GM10847 (cell line): ENCODE measurements around the gene KCND3.

Source experiments
- POLR2A ChIP-seq: IDR thresholded peaks from 2 replicates; pipeline ENCODE4 v1.6.1; 2011; ENCODE audit not compliant: insufficient read length; ENCODE audit errors: extremely low read depth

KCND3 gene

DNA sequence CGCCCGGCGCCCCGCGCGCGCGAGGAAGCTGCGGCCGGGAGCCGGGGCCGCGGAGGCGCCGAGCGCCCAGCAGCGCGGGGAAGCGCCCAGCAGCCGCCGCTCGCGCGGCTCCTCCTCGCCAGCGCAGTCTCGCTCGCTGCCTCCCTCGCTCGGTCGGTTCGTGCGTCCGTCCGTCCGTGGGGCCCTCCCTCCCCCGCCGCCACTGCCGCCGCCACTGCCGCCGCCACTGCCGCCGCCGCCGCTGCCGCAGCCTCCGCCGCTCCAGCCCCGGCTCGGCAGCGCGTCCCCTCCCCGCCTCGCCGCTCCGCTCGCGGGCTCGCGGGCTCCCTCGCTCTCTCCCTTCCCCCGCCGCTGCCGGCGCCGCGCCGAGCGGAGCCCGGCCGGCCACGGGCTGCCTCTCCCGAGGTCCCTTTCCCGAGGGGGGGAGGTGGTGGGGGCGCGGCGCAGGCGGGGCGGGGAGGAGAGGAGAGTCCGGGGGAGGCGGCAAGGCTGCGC lies at the start of gene KCND3:
KCND3 (minus strand) TSS at position 138 of the 495 bp plus-strand sequence.
- no peak for TF ChIP-seq POLR2A

DNA sequence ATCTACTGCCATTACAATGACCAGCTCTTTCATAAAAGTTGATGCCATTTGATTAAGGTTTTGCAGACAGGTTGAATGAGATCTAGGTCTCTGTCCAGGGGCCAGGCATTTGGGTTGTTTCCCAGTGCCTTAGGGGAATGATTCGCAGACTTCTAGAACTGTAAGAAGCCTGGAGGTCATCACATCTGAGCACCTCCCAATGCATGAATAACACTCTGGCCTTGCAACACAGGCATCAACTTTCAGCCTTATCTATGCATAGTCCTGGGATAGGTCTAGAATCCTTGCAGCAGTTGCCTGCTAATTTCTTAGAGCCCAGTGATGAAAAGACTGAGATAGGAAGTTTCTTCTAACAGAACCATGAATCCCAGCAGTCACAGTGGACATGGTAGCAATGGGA lies 44.8 kb upstream of the KCND3 start:
- no peak for TF ChIP-seq POLR2A

DNA sequence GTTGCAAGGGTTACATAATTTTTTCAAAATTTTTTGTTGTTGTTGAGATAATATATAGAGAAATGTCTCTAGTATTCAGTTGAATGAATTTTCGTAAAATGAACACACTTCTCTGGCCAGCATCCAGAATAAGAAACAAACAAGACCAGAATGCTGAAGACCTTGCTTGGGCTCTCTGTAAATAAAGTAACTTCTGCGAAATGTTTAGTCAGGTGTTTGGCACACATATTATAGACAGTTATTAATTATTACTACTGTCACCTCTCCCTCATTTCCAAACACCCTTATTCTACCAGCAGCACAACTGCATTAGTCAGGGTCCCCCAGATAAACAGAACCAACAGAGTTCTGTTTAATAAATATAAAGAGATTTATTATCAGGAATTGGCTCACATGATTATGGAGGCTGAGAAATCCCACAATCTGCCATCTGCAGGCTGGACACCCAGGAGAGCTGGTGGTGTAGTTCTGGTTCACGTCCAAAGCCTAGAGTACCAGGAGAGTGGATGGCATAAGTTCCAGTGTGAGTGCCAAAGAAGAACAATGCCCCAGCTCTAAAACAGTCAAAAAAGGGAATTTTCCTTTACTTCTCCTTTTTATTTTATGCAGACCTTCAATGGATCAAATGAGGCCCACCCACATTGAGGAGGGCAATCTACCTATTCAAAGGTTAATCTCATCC lies 44.1 kb upstream of the KCND3 start:
- no peak for TF ChIP-seq POLR2A

DNA sequence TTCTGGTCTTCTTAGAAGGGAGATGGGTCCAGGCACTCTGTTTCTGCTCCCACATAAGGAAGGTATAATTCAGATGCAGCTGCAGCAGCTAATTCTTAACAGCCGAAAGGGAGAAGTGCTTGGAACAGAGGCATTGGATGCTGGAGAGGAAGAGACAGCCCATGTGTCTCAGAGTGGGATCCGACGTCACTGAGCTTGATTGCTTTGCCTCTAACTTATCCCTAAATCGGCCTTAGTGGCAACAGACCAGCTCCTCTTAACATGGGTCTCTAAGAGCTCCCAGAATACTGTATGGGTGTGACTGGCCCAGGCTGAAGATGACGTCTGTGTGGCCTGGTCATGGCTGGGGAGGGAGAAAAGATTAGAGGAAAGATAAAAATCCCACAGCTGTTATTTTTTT lies 40.7 kb upstream of the KCND3 start:
- TF ChIP-seq POLR2A: no peak

DNA sequence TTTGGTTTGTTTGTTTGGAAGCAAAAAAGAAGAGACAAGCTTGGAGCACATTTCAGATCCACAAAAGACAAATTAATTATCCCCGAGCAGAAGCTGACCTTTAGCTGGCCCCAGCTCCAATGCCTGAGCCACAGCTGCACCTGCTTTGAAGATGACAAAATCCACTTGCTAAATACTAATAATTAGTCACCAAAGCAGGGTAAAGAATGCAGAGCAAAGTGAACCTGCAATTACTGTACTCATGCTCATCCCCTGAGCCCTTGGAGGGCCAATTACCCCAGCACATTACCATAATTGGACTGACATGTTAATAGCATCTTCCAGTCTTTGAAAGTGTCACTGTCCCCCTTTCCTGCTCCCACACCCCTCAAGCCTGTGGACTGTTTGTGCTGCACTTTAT lies 38.2 kb upstream of the KCND3 start:
- no peak for TF ChIP-seq POLR2A

DNA sequence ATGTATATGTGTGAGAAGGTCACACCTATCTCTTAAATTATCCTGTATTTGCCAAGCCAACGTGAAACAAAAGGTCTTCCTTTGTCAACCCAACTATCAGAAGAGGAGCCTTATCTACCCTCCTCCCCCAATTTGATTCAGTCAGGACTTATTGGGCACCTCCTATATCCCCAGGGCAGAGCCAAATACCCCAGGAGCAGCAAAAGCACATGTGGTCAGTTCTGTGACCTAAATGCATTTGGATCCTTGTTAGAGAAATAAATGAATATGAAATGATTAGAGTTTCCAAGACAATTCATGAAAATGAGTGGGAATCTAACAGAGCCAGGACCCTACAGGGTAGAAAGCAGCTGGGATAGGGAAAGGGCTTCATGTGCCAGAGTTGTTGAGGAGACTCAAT lies 37.0 kb upstream of the KCND3 start:
- TF ChIP-seq POLR2A: no peak

DNA sequence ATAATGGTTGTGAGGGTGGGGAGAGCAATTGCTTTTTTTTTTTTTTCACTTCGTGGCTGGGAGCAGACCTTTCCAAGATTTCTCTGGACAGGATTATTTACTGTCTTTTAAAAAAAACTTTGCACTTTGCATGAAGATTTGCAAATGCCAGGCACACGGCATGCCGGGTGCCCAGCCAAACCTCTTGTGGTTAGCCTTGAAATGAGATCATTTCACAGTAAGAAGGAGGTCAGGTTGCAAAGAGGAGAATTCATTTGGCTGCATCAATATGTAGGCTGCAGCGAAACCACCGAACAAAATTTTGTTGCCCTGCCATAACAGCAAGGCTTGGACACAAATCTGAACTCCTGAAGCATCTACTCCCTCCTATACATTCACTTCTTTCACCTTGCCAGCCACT lies 36.5 kb upstream of the KCND3 start:
- no peak for TF ChIP-seq POLR2A

DNA sequence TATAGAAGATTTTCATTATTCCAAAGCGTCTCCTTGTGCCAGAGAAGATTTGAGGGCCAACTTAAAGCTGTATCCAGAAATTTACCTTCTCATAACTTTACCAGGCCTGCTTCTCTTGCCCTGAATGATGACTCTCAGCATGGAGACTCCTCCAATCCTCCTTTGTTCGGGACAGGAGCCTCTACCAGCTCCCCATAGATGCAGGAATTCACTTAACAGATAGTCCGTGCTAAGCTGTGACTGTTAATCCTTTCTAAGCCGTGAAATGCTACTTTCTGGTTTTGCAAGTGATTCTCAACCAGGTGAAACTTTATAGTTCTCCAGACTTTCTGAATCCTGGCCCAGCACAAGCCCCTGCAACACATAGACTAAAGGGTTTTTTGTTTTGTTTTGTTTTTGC lies 31.8 kb upstream of the KCND3 start:
- TF ChIP-seq POLR2A: no peak

DNA sequence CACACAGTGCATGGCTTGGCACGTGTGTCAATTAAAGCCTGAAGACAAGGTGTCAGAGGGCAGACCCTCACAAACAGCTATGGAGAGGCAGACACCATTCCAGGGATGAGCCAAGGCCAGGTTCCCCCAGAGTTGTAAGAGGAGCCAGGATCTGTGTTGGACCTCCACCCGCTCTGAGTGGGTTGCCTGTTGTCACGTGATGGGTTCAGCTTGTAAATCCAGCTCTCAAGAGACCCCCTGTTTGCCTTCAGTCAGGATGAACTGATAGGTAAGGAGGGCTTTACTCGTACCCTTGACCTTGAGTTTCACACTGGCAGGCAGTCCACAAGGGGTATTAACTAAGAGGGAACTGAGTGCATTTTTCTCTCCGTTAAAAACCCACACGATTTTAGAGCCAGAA lies 27.7 kb upstream of the KCND3 start:
- no peak for TF ChIP-seq POLR2A

DNA sequence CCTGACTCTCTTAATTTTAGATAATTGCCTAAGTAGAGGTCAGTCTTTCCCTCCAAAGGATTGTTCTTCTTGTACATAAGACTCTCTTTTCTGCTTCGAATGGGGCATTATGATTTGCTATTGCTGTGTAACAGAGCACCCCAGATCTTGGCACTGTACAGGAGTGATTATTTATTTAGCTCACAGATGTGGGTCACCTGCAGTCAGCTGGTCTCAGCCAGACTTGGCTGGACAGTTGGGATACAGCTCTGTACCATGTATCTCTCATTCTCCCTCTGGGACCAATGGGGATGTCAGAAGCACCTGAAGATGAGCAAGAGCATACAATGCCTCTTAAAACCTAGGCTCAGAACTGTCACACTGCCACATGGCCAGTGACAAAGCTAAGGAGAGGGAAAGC lies 23.4 kb upstream of the KCND3 start:
- TF ChIP-seq POLR2A: no peak

DNA sequence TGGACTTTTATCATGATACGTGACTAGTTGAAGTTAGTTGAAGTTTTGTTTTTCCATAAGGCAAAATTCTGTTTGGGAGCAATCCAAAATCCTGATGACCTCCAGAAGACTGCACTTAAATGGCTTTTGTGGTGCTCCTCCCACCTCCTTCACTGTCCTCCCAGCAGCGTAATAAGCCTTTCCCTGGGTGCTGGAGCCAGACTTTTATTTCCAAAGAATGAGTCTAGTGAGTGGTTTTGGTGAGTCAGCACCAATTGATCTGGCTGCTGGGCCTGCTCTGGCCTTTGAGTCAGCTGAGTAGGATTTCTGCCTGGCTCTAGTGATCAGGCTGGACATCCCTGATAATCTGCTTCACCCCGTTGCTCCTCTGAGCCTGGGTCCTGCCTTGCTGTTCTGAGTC lies 21.7 kb upstream of the KCND3 start:
- TF ChIP-seq POLR2A: no peak

DNA sequence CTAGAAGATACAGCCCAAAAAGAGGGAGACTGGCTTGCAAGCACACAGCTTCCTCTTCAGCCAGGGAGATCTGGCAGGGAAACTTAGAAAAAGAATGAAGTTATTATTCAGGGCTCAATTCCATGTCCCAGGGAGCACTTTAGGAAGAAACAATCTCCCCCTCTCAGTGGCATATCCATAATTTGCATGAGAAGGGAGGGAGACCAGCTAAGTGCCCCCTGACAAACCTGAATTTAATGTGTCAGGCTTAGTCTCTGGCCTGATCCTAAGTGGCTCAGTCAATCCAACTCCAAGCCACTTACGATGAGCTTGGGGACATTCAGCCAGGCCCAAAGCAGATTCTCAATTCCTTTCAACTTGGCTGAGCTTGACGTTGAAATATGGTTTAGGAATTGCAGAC lies 17.7 kb upstream of the KCND3 start:
- TF ChIP-seq POLR2A: no peak

DNA sequence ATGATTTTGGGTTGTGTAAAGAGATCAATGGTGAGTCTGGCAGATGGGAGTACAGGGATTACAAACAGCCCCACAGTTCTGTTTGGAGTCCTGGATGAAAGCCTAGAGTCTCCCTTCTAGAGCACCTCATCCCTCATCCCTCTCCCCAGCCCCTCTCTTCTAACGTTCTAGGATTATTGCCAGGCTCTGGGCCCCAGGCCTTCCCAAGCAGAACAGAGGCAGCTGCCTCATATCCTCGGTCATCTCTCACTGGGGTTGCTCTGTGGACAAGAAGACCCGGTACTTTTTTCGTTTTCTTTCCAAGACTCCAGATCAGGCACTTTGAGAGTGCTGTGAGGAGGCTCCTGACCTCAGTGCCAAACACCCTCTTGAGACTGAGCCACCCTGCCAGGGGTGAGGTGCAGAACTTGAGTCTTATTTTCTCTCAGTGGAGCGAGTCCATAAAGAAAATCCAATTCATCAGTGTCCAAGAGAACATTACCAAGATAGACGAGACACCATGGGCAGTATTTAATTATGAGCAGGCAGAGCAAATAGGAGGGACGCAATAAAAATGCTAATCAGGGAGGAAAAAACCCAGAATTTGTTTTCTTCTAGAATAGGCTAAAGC lies 17.1 kb upstream of the KCND3 start:
- TF ChIP-seq POLR2A: no peak

DNA sequence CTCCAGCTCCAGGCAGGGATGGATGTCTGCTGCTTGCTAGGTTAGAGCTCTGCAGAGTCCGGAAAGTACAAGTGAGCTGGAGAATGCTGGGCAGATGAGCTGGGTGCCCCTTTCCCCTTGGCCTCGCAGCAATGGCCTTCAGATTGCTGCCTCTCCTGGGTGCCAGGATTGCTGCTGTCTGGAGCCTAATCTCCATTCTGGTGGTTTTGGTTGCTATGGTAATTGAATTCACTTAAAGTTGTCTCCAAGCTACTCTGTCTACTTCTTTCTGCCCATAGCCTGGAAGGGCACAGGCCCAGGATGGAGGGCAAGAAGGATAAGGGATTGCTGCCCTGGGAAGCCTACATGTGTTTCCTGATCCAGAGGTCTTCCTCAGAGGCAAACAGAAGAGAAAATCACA lies 14.6 kb upstream of the KCND3 start:
- TF ChIP-seq POLR2A: no peak

DNA sequence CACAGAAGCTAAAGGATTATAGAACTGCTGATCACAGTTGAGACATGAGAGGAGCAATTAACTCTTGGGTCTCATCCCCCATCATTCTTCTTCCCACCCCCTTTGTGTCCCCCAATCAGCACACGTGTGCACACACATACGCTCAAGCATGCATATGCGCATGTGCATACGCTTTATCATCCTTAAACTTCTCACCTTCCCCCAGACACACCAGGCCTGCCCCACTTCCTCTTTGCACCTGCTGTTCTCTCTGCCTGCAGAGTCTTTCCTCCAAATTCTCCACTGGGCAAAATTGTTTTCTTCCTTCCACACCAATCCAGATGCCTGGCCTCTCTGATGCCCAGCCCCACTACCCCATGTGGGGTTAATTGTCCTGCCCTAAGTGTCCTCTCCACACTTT lies 13.0 kb upstream of the KCND3 start:
- no peak for TF ChIP-seq POLR2A

DNA sequence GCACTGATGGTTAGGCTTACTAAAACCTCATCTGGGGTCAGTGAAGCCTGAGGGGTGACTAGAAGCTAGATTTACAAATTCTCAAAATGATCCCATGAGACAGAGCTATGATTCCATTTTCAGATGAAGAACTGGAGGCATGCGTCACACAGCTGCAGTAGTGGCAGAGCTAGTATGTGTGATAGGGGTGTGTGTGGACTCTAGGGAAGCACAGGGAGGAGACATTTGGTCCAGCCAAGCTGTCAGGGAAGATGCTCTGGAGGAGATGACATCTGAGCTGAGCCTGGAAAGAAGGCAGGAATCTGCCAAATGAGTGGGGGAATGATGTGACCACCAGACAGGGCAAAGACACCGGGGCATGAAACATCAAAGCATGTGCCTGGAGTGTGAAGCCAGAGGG lies 12.0 kb upstream of the KCND3 start:
- no peak for TF ChIP-seq POLR2A

DNA sequence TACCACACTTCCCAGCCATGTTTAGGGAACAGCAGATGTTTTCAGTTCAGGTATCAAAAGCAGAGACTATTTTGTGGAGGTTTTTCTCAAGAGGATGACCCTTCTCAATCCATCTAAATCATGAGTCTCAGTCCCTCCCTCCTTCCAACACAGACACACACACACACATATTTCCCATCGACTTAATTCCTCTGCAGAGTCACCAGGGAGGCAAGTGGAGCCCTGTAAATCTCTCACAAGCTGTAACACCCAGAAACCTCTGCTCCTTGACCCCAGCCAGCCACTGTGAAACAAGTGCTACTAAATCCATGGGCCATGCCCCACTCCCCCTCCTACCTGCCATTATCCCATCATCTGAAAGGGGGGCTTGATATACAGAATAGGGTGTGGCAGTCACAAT lies 10.6 kb upstream of the KCND3 start:
- TF ChIP-seq POLR2A: no peak
